ENCODE data around the gene ATPAF1.

- TF ChIP-seq, protein P1, sequence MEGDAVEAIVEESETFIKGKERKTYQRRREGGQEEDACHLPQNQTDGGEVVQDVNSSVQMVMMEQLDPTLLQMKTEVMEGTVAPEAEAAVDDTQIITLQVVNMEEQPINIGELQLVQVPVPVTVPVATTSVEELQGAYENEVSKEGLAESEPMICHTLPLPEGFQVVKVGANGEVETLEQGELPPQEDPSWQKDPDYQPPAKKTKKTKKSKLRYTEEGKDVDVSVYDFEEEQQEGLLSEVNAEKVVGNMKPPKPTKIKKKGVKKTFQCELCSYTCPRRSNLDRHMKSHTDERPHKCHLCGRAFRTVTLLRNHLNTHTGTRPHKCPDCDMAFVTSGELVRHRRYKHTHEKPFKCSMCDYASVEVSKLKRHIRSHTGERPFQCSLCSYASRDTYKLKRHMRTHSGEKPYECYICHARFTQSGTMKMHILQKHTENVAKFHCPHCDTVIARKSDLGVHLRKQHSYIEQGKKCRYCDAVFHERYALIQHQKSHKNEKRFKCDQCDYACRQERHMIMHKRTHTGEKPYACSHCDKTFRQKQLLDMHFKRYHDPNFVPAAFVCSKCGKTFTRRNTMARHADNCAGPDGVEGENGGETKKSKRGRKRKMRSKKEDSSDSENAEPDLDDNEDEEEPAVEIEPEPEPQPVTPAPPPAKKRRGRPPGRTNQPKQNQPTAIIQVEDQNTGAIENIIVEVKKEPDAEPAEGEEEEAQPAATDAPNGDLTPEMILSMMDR (IDR thresholded peaks at IDR 0.05 in 8 of 11, conservative IDR thresholded peaks at IDR 0.05 in 3 of 11): no peak
- no peak for TF ChIP-seq POLR2AphosphoS5 (IDR thresholded peaks at IDR 0.05)
These were observed 37.2 kb upstream of the ATPAF1 start for GRCh38 chr1:46705408-46705807.
